ENCODE measurements around the gene CHMP4A.

CHMP4A gene

GRCh38 chr14:24215495-24216344, 2.4 kb upstream of the CHMP4A start, which contains the start of gene MDP1:
TSS of gene MDP1 (minus strand) at chr14:24216066. CDS start at chr14:24215955, 111 bp downstream.
- in situ Hi-C loops (cut with HindIII; ENCODE audit: low sequenced_read_pairs), result no loop called here
- TF ChIP-seq CTCF (IDR thresholded peaks at IDR 0.05; ENCODE audit: low read depth, low read length, missing control alignments), result peak; percentile 60
- DNase-seq (ENCODE audit: low read depth), result peak; percentile 47
- peak within 1 kb of the TSS; percentile 88 for H3K4me3 ChIP-seq (ENCODE audit: low read depth, low read length)

- DNase-seq (ENCODE audit: low read depth), result no peak
- in situ Hi-C loops (cut with HindIII; ENCODE audit: low sequenced_read_pairs), result no loop called here
- TF ChIP-seq CTCF (IDR thresholded peaks at IDR 0.05; ENCODE audit: low read depth, low read length, missing control alignments), result no peak
- peak overlapping the region; percentile 74 for H3K4me3 ChIP-seq (ENCODE audit: low read depth, low read length)
These were observed 776 bp upstream of the CHMP4A start for GRCh38 chr14:24213866-24214662.

GRCh38 chr14:24211311-24211710, 2.0 kb downstream of the CHMP4A start:
- in situ Hi-C loops (cut with HindIII; ENCODE audit: low sequenced_read_pairs), result no loop called here
- TF ChIP-seq CTCF (IDR thresholded peaks at IDR 0.05; ENCODE audit: low read depth, low read length, missing control alignments), result no peak
- H3K4me3 ChIP-seq (ENCODE audit: low read depth, low read length), result no peak overlapping the region
- no peak for DNase-seq (ENCODE audit: low read depth)

GRCh38 chr14:24207625-24208024, 5.7 kb downstream of the CHMP4A start:
- DNase-seq (ENCODE audit: low read depth), result no peak
- no peak for TF ChIP-seq CTCF (IDR thresholded peaks at IDR 0.05; ENCODE audit: low read depth, low read length, missing control alignments)
- in situ Hi-C loops (cut with HindIII; ENCODE audit: low sequenced_read_pairs), result loop anchor here (10.0 kb wide), 1 partner anchor 227 kb away; no protein-coding TSS in a partner anchor
- no peak overlapping the region for H3K4me3 ChIP-seq (ENCODE audit: low read depth, low read length)

GRCh38 chr14:24207104-24207551, 6.2 kb downstream of the CHMP4A start:
- in situ Hi-C loops (cut with HindIII; ENCODE audit: low sequenced_read_pairs), result loop anchor here (10.0 kb wide), 1 partner anchor 228 kb away; no protein-coding TSS in a partner anchor
- no peak for TF ChIP-seq CTCF (IDR thresholded peaks at IDR 0.05; ENCODE audit: low read depth, low read length, missing control alignments)
- no peak overlapping the region for H3K4me3 ChIP-seq (ENCODE audit: low read depth, low read length)
- DNase-seq (ENCODE audit: low read depth), result no peak
